HL-60 (cell line): ENCODE measurements around the gene ELN.

Experiments used
- CTCF ChIP-seq: IDR thresholded peaks from one replicate; pipeline ENCODE4 v1.5.1; 2011; ENCODE audit warnings: low read length, control low read depth, inconsistent platforms; ENCODE audit not compliant: insufficient read depth
- POLR2AphosphoS5 ChIP-seq: IDR thresholded peaks from 2 replicates; pipeline ENCODE4 v1.6.1; 2012; ENCODE audit warnings: low read depth
- REST ChIP-seq: IDR thresholded peaks from 2 replicates; pipeline ENCODE4 v1.6.1; 2012; ENCODE audit warnings: low read depth; ENCODE audit not compliant: insufficient replicate concordance

GRCh38 chr7:74029991-74030415 lies 2.0 kb downstream of the ELN start:
- TF ChIP-seq CTCF (no peak), REST (no peak), POLR2AphosphoS5 (no peak)
